GM12878 (cell line): ENCODE data around the gene DLK2. TPM values are rescaled to one million over a fixed set of nuclear protein-coding genes. Genes with fewer than 3 reads are reported as not detected.

ENCODE experiments used
- ATAC-seq: fragments of 200-7000 bp; cut with Tn5 transposase; 3 replicates; pipeline ENCODE4 v1.9.1; 2020; ENCODE audit warnings: mild to moderate bottlenecking, moderate library complexity
- BruUV-seq: library from RNA; stranded (reverse); fragments of 400-500 nt; replicated peaks from 2 replicates; lab custom pipeline; 2021; lab: Mats Ljungman, UMichigan
- CTCF ChIA-PET: fragments of 300-600 bp; sonication (Branson Sonifier 250); formaldehyde crosslinking; extraction: SDS; loops from one replicate; lab custom pipeline; 2021; ENCODE audit warnings: inconsistent platforms; lab: Yijun Ruan, JAX
- POLR2A ChIA-PET: fragments of 350-600 bp; formaldehyde crosslinking; extraction: SDS; loops from one replicate; lab custom pipeline; 2021; ENCODE audit warnings: inconsistent platforms; lab: Charles Lee
- RAD21 ChIA-PET: fragments of 300-600 bp; sonication (Branson Sonifier 250); formaldehyde crosslinking; loops from one replicate; lab custom pipeline; 2023; ENCODE audit warnings: antibody characterized with exemption; ENCODE audit not compliant: unreplicated experiment; lab: Charles Lee
- SMC1A ChIA-PET: fragments of 300-600 bp; sonication (Branson Sonifier 250); formaldehyde crosslinking; loops from one replicate; lab custom pipeline; 2023; ENCODE audit not compliant: unreplicated experiment, uncharacterized antibody; lab: Charles Lee
- DNase-seq: peaks from one replicate; pipeline ENCODE4 v3.0.0-alpha.2; 2011; ENCODE audit warnings: low read depth, low spot score
- FAIRE-seq: peaks from 3 replicates; lab custom pipeline; 2011; peaks lifted over from hg19 to GRCh38; lab: Jason Lieb, UNC
- H2AFZ ChIP-seq: 2 replicates; pipeline ENCODE4 v1.6.0; 2011; ENCODE audit warnings: low read depth, low read length, control low read depth; ENCODE audit not compliant: control insufficient read depth
- H3K27ac ChIP-seq: 2 replicates; pipeline ENCODE4 v1.5.1; 2011; ENCODE audit warnings: control low read depth; ENCODE audit not compliant: control insufficient read depth, insufficient read depth
- H3K27me3 ChIP-seq, 2 experiments: replicated peaks in 1 of 2; 2 replicates each; pipeline versions ENCODE4 v1.6.0 to v1.6.1; 2011; ENCODE audit warnings: low read length in 1 of 2; ENCODE audit not compliant: control insufficient read depth in 2 of 2, insufficient read depth in 2 of 2
- H3K36me3 ChIP-seq, 2 experiments: 2 replicates each; pipeline ENCODE4 v1.5.1; 2011; ENCODE audit warnings: low read length in 1 of 2; ENCODE audit not compliant: control insufficient read depth in 2 of 2, insufficient read depth in 2 of 2
- H3K4me1 ChIP-seq: 2 replicates; pipeline ENCODE4 v1.6.1; 2011; ENCODE audit warnings: mild to moderate bottlenecking, low read length, moderate library complexity, mixed read lengths; ENCODE audit not compliant: control insufficient read depth, insufficient read depth
- H3K4me2 ChIP-seq: 2 replicates; pipeline ENCODE4 v1.6.0; 2011; ENCODE audit warnings: control low read depth; ENCODE audit not compliant: control insufficient read depth, insufficient read depth
- H3K4me3 ChIP-seq: fragments of 200-600 bp; sonication (generic); 2 replicates; pipeline ENCODE4 v1.5.1; 2016
- H3K79me2 ChIP-seq: 2 replicates; pipeline ENCODE4 v1.6.0; 2011; ENCODE audit warnings: low read length; ENCODE audit not compliant: control insufficient read depth, insufficient read depth
- H3K9ac ChIP-seq: 2 replicates; pipeline ENCODE4 v1.8.0; 2011; ENCODE audit warnings: low read length, control low read depth, mixed read lengths; ENCODE audit not compliant: control insufficient read depth, insufficient read depth
- H3K9me3 ChIP-seq: replicated peaks from 3 replicates; pipeline ENCODE4 v1.5.1; 2011; ENCODE audit warnings: mild to moderate bottlenecking, low read length; ENCODE audit not compliant: control insufficient read depth, insufficient read depth
- H4K20me1 ChIP-seq: 2 replicates; pipeline ENCODE4 v1.6.0; 2011; ENCODE audit not compliant: control insufficient read depth, insufficient read depth
- CBFB ChIP-seq: IDR thresholded peaks from 2 replicates; pipeline ENCODE4 v1.6.1; 2016; ENCODE audit warnings: antibody characterized with exemption, low read depth
- CREB1 ChIP-seq: IDR thresholded peaks from 2 replicates; pipeline ENCODE4 v1.6.1; 2012; ENCODE audit warnings: low read depth, mild to moderate bottlenecking, inconsistent platforms
- GATAD2B ChIP-seq: fragments of 450-650 bp; conservative IDR thresholded peaks from 2 replicates; pipeline ENCODE4 v1.6.1; 2017; ENCODE audit warnings: low read depth, mild to moderate bottlenecking, moderate library complexity
- IRF3 ChIP-seq: fragments of 450-650 bp; IDR thresholded peaks from 2 replicates; pipeline ENCODE4 v1.6.1; 2014; ENCODE audit warnings: mild to moderate bottlenecking
- KAT2A ChIP-seq: conservative IDR thresholded peaks from 2 replicates; pipeline ENCODE4 v1.6.1; 2011; ENCODE audit warnings: low read depth, low read length; ENCODE audit not compliant: control insufficient read depth
- LARP7 ChIP-seq: fragments of 450-650 bp; IDR thresholded peaks from 2 replicates; pipeline ENCODE4 v1.6.1; 2017; ENCODE audit warnings: mild to moderate bottlenecking
- NR2F1 ChIP-seq: fragments of 450-650 bp; conservative IDR thresholded peaks from 2 replicates; pipeline ENCODE4 v1.6.1; 2017; ENCODE audit warnings: mild to moderate bottlenecking
- POLR2AphosphoS5 ChIP-seq: IDR thresholded peaks from 2 replicates; pipeline ENCODE4 v1.6.1; 2011; ENCODE audit warnings: mild to moderate bottlenecking, low read length, inconsistent platforms
- SIX5 ChIP-seq: IDR thresholded peaks from 2 replicates; pipeline ENCODE4 v1.6.1; 2011; ENCODE audit warnings: mild to moderate bottlenecking, low read depth, low read length, moderate library complexity; ENCODE audit not compliant: severe bottlenecking
- SUPT20H ChIP-seq: IDR thresholded peaks from 2 replicates; pipeline ENCODE4 v1.6.1; 2011; ENCODE audit warnings: low read depth, mild to moderate bottlenecking, low read length, moderate library complexity, borderline replicate concordance; ENCODE audit not compliant: control insufficient read depth
- TBL1XR1 ChIP-seq: IDR thresholded peaks from 2 replicates; pipeline ENCODE4 v1.6.1; 2012; ENCODE audit warnings: low read depth, low read length, improper control_type of control experiment
- ZNF274 ChIP-seq: IDR thresholded peaks from one replicate; pipeline ENCODE4 v1.8.0; 2011; ENCODE audit not compliant: insufficient read length, insufficient read depth
- WGBS: methylation state at CpG from one replicate; pipeline ENCODE4 v1.1.6; 2016; ENCODE audit warnings: low lambda C conversion rate; ENCODE audit not compliant: insufficient replicate concordance, insufficient coverage; ENCODE audit errors: missing lambda C conversion rate; 5-methylcytosine and 5-hydroxymethylcytosine counted together
- in situ Hi-C: fragments of 300-500 bp; cut with MboI; formaldehyde crosslinking; loops from 9 replicates; pipeline ENCODE4 v1.14.3; 2018; ENCODE audit warnings: mixed read lengths
- intact Hi-C: fragments of 100-400 bp; cut with micrococcal nuclease; formaldehyde crosslinking; loops from one replicate; pipeline ENCODE4 v1.14.2; 2022; ENCODE audit not compliant: unreplicated experiment
- polyA plus RNA-seq, 11 experiments: library from polyadenylated mRNA; depleted of rRNA in 4 of 11; unstranded in 6 of 11; stranded (reverse) in 5 of 11; fragments of >200 nt; fragmentation: Nextera tagmentation in 4 of 11; fragmentation: Illumina TruSeq in 1 of 11; extraction: Ambion mirVana in 4 of 11; extraction: Trizol in 1 of 11; gene quantifications; 1 replicate in 1 of 11; 2 replicates in 10 of 11; pipeline versions ENCODE4 v1.2.1 to v1.2.3, GENCODE V29; 2011 to 2016; ENCODE audit warnings: inconsistent platforms in 2 of 11, missing spikeins in 2 of 11, low read depth in 1 of 11
- total RNA-seq, 4 experiments: library from RNA; depleted of rRNA in 3 of 4; stranded (reverse); fragments of >200 nt in 3 of 4; fragmentation: Illumina TruSeq in 1 of 4; extraction: Trizol in 1 of 4; gene quantifications; 2 replicates each; pipeline versions ENCODE4 v1.2.1 to v1.2.3, GENCODE V29; 2013 to 2021
- TF ChIP-seq, protein P1 (sequence below): fragments of 450-650 bp; IDR thresholded peaks from 2 replicates; pipeline ENCODE4 v1.6.1; 2018; ENCODE audit warnings: borderline replicate concordance, mild to moderate bottlenecking; ENCODE audit not compliant: partially characterized antibody

DLK2 gene
- total and polyA plus RNA-seq, 10 of the 15 experiments (the other 5 are each of a cell fraction or from before 2014, with no cell fraction given): 0.03 to 0.55 (median 0.38) TPM; not detected in 4

GRCh38 chr6:43503443-43503842, 48.1 kb upstream of the DLK2 start:
- FAIRE-seq: no peak
- no peak overlapping the region for H3K4me3 ChIP-seq

More at GRCh38 chr6:43503443-43503842, 48.1 kb upstream of the DLK2 start:
- POLR2A ChIA-PET: interaction anchor here (0.6 to 1.3 kb wide), 2 partner anchors 47 to 755 kb away, joined by 3 read pairs; no protein-coding TSS in a partner anchor
- no peaks in the 10 kb centered on the region for H3K4me1 ChIP-seq
- no peak for TF ChIP-seq KAT2A
- no peak for TF ChIP-seq CREB1
- TF ChIP-seq, protein P1, sequence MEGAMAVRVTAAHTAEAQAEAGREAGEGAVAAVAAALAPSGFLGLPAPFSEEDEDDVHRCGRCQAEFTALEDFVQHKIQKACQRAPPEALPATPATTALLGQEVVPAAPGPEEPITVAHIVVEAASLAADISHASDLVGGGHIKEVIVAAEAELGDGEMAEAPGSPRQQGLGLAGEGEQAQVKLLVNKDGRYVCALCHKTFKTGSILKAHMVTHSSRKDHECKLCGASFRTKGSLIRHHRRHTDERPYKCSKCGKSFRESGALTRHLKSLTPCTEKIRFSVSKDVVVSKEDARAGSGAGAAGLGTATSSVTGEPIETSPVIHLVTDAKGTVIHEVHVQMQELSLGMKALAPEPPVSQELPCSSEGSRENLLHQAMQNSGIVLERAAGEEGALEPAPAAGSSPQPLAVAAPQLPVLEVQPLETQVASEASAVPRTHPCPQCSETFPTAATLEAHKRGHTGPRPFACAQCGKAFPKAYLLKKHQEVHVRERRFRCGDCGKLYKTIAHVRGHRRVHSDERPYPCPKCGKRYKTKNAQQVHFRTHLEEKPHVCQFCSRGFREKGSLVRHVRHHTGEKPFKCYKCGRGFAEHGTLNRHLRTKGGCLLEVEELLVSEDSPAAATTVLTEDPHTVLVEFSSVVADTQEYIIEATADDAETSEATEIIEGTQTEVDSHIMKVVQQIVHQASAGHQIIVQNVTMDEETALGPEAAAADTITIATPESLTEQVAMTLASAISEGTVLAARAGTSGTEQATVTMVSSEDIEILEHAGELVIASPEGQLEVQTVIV: no peak
- TF ChIP-seq IRF3: no peak
- no peak for TF ChIP-seq TBL1XR1
- TF ChIP-seq LARP7: no peak
- no peak for TF ChIP-seq GATAD2B
- TF ChIP-seq CBFB: no peak
- no peak for TF ChIP-seq POLR2AphosphoS5
- TF ChIP-seq NR2F1: no peak
- no peak for TF ChIP-seq SIX5
- TF ChIP-seq SUPT20H: no peak
- TF ChIP-seq ZNF274: no peak
- TF ChIP-seq, all 136 proteins: peak for 0
- no peak for DNase-seq
- in situ Hi-C loops (no loop called here), intact Hi-C loops (no loop called here)
- Histone ChIP-seq H3K27me3 (no peaks in the 10 kb centered on the region), H2AFZ (no peak overlapping the region), H3K4me2 (no peak overlapping the region), H3K9me3 (no peaks in the 10 kb centered on the region), H3K36me3 (peaks cover 14 to 28% of the 10 kb centered on the region in 2 experiments; a peak in 3 of 4 replicates), H3K79me2 (no peaks in the 10 kb centered on the region), H4K20me1 (no peaks in the 10 kb centered on the region), H3K27ac (no peak overlapping the region), H3K9ac (no peak overlapping the region)
- BruUV-seq: no TSS peak
- no peak for ATAC-seq
- ChIA-PET RAD21 (interaction anchor here (1.0 kb wide), 1 partner anchor 106 kb away, joined by 3 read pairs; no protein-coding TSS in a partner anchor), SMC1A (no interaction called here), CTCF (interaction anchor here (0.6 to 5.1 kb wide), 3 partner anchors 196 to 291 kb away, joined by 3 to 33 read pairs (median 3); no protein-coding TSS in a partner anchor)
- 98% methylated on average over 8 of the region's 8 CpGs for WGBS
